Activated CD4-positive, alpha-beta T cell treated with anti-CD3 and anti-CD28 coated beads, Interleukin-2, amount 10 ng/mL, durations not matched to agents 24 days and 14 days (primary cell): ENCODE data around the gene DMRT1. TPM values are rescaled to one million over a fixed set of nuclear protein-coding genes. Genes with fewer than 3 reads are reported as not detected.

Experiments used
- total RNA-seq: library from RNA; stranded (reverse); gene quantifications from 2 replicates; pipeline ENCODE4 v1.2.3, GENCODE V29; 2022

The DMRT1 gene
- total RNA-seq, 1 donor from 2014 or later, result not detected

Other genes starting within 250 kb of the DMRT1 start
- gene DMRT3, start 135.0 kb downstream of the DMRT1 start, total RNA-seq, result not detected in 2 replicates
- 0.21 and 0.26 TPM in 2 replicates for gene DMRT2, start 208.7 kb downstream of the DMRT1 start, total RNA-seq